Ovary (tissue), 3 donors: ENCODE data around the gene MCTP1.

Experiments used
- CTCF ChIP-seq, 3 donors: fragments of 450-650 bp in 2 of 3; fragments of 200-600 bp in 1 of 3; IDR thresholded peaks; one replicate each; pipeline versions ENCODE4 v1.5.1 to v1.8.0; 2016 to 2022; ENCODE audit warnings: antibody characterized with exemption in 3 of 3, mild to moderate bottlenecking in 1 of 3
- POLR2A ChIP-seq: fragments of 450-650 bp; IDR thresholded peaks from one replicate; pipeline ENCODE4 v1.6.1; 2017; ENCODE audit warnings: antibody characterized with exemption, mild to moderate bottlenecking, moderate library complexity
- donor health status: DM: no; HTN: no; CAD: no.

GRCh38 chr5:94820488-94820887, 464.4 kb downstream of the MCTP1 start:
- TF ChIP-seq CTCF (IDR thresholded peaks at IDR 0.05) = no peak
- no peak for TF ChIP-seq POLR2A
